ENCODE data around the gene MVB12B.

The MVB12B gene

DNA sequence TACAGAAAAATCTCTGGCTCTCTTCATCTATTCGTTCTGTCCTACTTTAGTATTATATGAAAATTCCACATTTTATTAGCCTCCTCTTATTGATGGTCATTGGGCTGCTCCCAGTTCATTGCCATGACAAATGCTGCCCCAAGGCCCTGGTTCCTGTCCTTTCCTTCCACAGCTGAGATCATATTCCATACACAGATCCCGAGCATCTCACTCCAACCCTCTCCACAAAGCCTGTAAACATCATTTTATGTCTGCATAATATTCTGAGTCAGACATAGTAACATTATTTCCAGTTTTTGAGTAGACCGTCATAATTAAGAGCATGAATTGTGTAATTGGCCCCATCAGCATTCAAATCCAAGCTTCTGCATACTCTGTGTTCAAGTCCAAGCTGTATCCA, 86.3 kb downstream of the MVB12B start:
- DNase-seq = no peak

- no peak for DNase-seq
These were observed 86.9 kb downstream of the MVB12B start for GRCh38 chr9:126413391-126414068.

DNA sequence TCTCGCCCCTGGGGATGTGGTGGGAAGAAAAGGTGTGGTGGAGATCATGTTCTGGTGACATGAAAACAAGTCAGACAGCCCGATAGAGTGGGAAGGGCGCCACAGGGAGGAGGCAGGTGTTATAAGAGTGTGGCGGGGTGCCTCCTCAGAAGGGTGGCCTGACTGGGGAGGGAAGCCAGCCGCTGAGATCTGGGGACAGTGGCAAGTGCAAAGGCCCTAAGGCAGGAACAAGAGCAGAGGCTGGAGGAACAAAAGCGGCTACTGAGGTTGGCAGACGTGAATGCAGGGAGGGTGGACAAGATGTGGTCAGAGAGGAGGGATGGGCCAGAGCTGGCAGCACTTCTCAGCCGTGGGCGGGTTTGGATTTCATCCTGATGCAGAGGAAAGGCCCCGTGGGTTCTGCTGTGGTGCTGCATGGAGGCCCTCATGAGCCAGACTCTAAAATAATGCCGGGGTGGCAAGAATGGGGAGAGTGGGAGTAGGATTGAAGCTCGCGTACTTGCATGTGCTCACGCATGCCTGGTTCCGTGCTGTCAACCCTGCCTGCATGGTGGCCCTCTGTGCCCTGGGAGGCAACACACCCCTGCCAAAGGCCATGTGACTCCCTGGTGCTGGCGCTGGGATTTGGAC, 89.2 kb downstream of the MVB12B start:
- DNase-seq = no peak

- DNase-seq = peak in 1 of 2 experiments; percentile 82
These were observed 90.4 kb downstream of the MVB12B start for GRCh38 chr9:126417043-126417442.

GRCh38 chr9:126417684-126418083, 91.1 kb downstream of the MVB12B start:
- no peak for DNase-seq

GRCh38 chr9:126418608-126419007, 92.0 kb downstream of the MVB12B start:
- DNase-seq = no peak

DNA sequence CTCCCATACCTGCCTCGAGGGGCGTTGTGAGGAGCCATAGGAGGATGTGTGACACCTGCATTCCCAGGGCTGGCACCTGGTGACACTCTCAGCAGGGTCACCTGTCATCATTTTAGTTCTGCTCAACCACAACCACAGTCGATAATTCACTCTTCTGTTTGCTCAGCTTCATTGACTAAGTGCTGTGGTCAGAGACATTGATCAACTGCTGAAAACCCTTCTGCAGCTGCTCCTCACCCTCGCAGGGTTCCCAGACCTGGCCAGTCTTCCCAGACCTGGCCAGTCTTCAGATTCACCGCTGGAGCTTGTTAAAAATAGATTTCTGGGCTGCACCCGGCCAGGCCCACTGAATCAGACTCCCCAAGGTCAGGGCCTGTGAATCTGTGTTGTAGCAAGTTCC, 92.8 kb downstream of the MVB12B start:
- DNase-seq = peak; percentile 71 to 81

DNA sequence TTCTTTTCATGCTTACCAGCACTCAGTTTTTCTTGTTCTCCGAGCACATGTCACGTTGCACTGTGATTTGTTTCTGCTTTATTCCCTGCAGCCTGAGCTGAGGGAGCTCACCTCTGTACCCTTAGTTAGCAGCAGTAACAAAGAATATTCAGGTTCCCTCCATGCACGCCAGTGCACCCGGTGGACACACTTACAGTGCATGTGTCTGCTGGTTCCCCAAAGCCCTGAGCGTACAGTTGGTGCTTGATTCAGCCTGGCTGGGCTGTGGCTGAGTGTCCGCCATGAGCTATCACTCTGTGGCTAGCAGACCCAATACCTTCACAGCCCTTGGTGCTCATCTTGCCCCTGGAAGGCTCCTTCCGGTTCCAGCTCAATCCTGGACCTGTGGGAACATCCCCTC, 93.5 kb downstream of the MVB12B start:
- no peak for DNase-seq

GRCh38 chr9:126420643-126421564, 94.3 kb downstream of the MVB12B start:
- peak; percentile 59 to 71 for DNase-seq

DNA sequence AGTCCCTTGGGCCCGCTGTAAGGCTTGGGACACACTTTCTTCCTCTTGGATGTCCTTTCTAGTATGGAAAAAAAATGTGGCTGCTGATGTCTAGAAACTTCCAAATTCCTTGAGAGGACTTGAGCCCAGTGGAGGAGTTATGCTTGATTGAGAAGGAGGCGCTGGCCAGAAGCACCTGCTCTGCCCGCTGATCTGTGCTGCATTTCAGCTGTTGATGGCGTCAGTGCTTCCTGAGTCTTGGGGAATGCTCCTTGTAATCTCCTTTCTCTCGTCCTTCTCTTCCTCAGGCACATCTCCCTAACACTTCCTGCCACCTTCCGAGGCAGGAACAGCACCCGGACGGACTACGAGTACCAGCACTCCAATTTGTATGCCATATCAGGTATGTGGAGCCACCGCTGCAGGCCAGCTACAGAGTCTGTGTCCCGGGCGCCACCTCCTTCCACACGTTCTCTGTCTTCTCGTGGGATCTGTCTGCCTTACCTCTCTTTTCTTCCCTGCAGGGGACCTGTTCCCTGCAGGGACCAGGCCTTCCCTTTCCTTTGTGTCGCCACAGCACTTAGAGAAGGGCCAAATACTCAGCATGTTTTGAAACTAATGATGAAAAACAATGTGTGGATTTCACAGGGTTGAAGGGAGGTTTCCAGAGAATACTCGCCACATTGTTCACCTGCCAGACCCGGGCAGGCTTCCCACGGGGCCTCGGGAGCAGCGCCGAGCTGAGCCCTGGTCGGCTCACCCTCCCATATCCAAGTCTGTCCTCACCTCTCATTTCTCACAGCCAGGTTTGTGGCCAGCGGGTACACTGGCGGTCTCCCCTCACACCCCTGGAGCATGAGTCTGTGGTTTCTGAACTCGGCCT, 95.2 kb downstream of the MVB12B start:
- no peak for DNase-seq

DNA sequence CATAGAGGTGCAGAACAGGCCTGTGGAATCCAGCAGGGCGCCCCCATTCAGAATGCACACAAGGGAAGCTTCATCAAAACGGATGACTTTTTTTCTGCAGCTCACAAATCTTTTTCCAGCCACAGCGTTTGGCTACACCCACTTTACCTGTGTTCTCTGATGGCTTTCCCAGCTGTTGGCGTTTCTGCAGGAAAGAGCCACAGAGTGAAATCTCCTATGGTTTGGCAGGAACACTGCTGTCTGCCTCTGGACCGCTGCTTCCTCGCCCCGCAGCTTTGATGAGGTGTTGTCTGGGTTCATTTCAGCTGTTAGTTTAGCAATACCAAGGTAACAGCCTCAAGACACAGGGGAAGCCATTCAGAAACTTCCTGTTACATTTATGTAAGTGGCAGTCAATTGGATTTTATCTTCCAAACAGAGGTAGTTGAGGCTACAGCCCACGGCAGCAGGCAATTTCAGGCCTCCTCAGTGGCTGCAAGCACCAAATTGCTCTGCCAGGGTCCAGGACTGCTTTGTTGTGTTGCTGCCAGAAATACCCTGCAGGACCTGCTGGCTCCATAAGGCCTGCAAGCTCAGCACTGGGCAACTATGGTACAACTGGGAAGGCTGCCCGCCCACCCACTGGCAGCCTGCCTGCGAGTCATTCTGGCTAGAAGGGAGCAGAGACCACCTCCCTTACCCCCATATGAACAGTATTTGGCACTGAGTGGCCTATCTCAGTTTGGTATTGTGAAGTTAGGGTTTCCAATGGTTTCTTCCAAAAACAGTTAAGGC, 96.7 kb downstream of the MVB12B start:
- no peak for DNase-seq

GRCh38 chr9:126423916-126424185, 97.2 kb downstream of the MVB12B start:
- no peak for DNase-seq

GRCh38 chr9:126424511-126424910, 97.9 kb downstream of the MVB12B start:
- no peak for DNase-seq

GRCh38 chr9:126428534-126429175, 102.0 kb downstream of the MVB12B start:
- DNase-seq = no peak

GRCh38 chr9:126429190-126429589, 102.6 kb downstream of the MVB12B start:
- DNase-seq = no peak

DNA sequence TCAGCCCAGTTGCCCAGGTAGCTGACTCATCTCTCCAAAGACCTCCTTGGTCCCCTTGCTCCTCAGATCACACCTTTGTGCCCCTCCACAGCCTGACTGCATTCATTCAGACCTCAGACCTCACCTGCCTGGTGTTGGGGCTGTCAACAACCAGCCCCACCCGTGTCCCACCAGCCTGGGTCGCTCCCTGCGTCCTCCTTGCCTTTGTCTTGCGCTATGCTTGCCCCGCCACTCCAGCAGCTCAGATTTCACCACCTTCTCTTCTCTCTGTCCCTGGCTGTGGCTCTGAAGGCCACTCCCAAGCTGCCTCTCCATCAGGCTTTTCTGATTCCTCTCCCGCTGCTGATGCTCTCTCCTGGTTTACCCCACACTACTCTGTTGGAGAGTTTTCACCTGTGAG, 103.5 kb downstream of the MVB12B start:
- no peak for DNase-seq

DNA sequence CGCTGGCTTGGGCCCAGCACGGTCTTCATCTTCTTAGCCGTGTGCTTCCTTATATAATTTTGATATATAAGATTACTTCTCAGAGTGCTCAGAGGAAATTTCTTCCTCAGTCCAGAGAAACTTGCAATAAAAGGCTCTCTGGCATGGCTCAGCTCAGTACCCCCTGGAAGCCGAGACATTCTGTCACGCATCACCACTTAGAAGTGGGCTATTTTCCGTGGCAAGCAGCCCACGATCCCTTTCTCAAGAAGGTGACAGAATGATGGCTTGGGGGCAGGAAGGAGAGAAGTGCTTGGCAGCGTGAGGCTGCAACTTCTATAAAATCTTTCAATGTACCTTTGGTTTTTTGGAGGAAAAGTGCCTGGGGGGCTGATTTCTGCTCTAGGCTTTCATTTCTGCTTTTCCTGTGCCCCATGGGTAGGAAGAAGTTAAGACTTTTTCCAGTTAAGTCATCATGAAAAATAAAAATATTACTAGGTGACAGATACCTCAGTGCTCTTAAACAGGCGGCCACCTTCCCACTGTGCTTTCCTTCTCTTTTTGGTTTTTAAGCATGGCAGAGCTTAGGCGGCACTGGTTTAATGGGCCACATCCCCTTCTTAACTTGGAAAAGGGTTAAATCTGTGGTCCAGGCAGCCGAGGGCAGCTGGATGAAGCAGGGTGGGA, 104.6 kb downstream of the MVB12B start:
- DNase-seq = no peak

GRCh38 chr9:126432659-126433058, 106.0 kb downstream of the MVB12B start:
- DNase-seq = no peak

GRCh38 chr9:126435105-126435504, 108.5 kb downstream of the MVB12B start:
- no peak for DNase-seq

- DNase-seq = no peak
These were observed 109.0 kb downstream of the MVB12B start for GRCh38 chr9:126435626-126436025.

Measured in NCI-H1930 (cell line).